GM20000 (cell line): ENCODE measurements around the gene GRIK4.
A peak's percentile ranks its signal among the peaks of the same experiment; 100 is the strongest.

Source experiments
- DNase-seq: peaks from one replicate; pipeline ENCODE4 v3.0.0; 2012; ENCODE audit warnings: low spot score
- TF ChIP-seq, protein P1 (sequence below): IDR thresholded peaks from 2 replicates; pipeline ENCODE4 v1.5.1; 2012; ENCODE audit warnings: mild to moderate bottlenecking, control low read depth; ENCODE audit errors: extremely low read depth, missing control alignments

GRIK4 gene

DNA sequence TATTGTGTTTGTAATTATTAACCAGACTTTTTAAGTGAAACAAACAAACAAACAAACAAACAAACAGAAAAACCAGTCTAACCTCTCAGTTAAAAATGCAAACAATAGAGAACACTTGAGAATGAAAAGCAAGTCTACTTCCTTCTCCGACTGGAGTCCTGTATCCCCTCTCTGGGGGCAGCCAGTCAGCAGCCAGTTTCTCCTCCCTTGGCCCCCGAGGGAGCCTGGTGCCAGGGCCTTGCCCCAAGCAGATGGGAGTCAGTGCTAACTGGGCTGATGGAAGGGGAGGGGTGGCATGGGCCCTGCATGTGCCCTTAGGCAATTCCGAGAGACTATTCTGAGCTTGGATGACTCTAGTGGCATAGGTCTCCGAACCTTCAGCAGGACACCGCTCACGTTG is 137.2 kb downstream of the GRIK4 start:
- no peak for DNase-seq
- TF ChIP-seq, protein P1, sequence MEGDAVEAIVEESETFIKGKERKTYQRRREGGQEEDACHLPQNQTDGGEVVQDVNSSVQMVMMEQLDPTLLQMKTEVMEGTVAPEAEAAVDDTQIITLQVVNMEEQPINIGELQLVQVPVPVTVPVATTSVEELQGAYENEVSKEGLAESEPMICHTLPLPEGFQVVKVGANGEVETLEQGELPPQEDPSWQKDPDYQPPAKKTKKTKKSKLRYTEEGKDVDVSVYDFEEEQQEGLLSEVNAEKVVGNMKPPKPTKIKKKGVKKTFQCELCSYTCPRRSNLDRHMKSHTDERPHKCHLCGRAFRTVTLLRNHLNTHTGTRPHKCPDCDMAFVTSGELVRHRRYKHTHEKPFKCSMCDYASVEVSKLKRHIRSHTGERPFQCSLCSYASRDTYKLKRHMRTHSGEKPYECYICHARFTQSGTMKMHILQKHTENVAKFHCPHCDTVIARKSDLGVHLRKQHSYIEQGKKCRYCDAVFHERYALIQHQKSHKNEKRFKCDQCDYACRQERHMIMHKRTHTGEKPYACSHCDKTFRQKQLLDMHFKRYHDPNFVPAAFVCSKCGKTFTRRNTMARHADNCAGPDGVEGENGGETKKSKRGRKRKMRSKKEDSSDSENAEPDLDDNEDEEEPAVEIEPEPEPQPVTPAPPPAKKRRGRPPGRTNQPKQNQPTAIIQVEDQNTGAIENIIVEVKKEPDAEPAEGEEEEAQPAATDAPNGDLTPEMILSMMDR: no peak

DNA sequence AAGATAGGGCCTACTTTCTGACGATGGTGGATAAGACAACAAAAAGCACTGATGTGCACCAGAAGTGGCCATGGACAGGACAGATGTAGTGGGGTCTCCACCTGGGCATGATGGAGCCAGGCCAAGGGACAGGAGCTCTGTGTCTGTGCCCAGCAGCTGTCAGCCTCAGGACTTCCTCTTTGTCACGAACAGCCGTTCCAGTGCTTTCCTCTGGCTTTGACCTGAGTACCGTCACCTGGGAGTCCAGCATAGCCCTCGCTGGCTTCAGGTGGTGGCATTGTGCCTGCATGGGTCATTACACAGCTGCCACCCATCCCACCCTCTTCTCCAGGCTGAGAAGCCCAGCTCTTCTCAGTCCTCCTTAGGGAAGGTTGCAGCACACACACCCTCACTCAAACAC is 137.8 kb downstream of the GRIK4 start:
- DNase-seq: no peak
- TF ChIP-seq, protein P1: no peak

DNA sequence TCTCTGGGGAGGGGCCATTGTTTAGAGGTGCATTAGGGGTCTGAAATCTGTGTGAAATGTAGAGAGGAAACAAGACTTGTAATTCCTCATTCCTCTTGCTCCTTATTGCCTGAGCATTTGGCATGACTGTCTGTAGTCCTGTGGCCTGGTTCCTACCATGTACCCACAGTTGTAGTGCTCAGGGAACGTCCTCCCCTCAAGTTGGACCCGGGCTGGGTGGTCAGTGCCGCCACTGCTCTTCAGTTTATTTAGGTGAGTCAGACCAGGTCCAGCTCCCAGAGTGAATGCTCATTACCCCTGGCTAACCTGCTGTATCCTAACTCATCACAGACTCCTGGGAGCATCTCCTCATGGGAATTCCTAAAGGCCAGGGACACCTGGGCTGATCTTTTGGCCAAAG is 139.8 kb downstream of the GRIK4 start:
- no peak for DNase-seq
- TF ChIP-seq, protein P1: no peak

DNA sequence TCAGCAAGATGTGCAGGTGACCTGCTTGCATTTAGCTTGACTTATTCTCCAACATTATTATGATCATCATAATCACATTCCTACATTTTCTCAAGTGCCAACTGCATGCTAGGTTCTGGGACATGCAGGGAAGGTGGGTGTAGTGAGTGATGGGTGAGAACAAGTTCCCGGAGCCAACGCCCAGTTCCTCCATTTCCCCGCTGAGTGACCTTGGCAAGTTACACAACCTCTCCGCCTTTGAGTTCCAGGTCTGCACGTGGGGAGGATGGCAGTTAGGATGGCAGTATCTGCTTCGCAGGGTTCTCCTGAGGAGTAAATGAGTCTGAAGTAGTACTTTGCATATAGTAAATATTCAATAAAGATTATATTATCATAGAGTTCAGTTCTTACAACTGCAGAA is 140.3 kb downstream of the GRIK4 start:
- TF ChIP-seq, protein P1: no peak
- DNase-seq: no peak

DNA sequence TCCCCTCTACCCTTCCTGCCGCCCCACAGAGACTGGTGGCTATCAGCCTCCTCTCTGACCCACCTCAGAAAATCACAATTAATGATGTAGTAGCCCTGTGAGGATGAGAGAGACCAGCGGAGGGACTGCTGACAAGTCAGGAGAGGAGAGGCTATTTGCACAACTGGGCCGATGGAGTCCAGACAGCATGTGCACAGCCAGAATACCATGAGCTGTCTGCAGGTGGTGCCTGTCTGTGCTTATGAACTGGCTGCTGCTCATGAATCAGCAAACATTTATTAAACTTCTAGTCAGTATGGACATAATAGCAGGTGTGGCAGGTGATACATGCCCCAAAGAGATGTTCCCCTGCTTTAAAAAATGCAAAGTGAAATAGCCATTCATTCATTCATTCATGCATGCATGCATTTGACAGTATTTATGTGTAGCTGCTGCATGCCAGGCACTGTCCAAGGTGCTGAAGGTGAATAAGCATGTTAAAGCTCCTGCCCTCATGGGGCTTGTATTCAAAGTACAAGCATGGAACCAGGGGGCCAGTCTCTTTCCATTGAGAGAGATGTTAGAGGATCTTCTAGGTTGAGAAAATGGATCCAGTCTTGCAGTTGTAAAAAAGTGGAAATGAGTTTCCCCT is 141.3 kb downstream of the GRIK4 start:
- TF ChIP-seq, protein P1: no peak
- DNase-seq: no peak

DNA sequence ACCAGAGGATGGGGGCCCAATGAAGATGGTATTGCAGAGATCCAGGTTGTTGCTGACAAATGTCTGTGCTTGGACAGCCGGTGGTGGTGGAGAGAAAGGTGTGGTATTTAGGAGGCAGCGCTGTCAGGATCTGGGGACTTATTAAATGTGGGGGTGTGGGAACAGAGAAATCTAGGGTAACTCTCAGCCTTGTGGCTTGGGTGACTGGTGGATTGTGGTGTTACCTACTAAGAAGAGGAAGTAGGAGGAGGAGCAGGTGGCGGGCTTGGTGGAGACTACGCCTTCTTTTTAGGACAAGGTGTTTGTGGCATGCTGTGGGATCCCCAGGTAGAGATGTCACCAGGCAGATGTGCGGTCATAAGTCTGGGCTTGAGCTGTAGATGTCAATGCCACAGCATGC is 144.0 kb downstream of the GRIK4 start:
- TF ChIP-seq, protein P1: no peak
- no peak for DNase-seq

DNA sequence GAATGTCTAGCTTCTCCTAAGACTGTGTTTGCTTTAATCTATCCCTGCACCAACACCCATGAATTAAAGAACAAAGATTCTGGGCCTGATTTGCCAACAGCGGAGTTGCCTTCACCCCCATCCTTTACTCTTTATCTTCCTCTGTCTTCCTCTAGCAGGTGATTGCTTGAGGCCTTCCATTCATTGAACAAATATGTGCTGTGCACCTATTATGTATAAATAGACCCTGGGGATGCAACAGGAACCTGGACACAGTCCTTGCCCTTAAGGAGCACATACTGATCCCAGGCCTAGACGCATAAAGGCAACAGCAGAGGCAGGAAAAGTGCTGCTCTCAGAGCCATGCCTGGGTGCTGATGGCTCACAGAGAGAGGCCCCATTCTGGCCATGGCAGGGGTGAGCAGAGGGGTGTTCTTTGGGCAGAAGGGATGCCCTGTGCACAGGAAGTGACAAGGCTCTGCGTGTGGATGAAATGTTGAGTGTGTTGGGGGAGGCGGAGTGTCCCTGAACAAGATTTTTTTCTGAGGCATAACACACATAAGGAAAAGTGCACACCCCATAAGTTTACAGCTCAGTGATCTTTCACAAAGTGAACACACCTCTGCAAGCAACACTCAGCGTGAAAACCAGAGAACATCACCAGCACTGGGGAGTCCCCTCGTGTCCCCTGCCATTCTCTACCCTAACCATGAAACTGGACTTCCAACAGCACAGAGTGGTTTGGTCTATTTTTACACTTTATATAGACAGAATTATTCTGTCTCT is 145.9 kb downstream of the GRIK4 start:
- TF ChIP-seq, protein P1: no peak
- peak; percentile 38 for DNase-seq
